NCI-H128 (cell line): ENCODE results near the gene EMC7.
"Not testable (repeated sequence)": the region's sequence is repeated elsewhere in the genome, so short reads cannot be mapped to it uniquely, and the experiment has no call there.

Experiments used
- DNase-seq: peaks from one replicate; lab custom pipeline; 2025; ENCODE audit not compliant: unreplicated experiment; lab: John Stamatoyannopoulos, UW

Gene EMC7

DNA sequence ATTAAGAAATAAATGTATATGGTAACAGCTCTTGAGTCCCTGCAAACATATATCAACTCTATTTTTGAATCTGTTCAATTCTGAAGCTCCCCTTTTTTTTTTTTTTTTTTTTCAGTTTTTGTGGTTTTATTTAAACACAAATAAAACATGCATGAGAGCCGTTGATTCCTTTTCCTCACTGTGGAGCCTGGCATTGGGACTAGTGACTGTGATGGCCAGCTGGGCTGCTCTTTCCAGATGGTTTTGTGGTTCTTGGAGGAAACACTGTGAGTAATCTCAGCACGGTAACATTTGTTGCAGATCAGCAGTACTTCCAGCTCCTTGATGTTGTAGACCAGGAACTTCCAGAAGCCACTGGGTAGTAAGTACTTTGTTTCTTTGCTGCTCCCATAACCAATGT, 15.9 kb downstream of the EMC7 start:
- DNase-seq: no peak

GRCh38 chr15:34084086-34084485, 17.6 kb downstream of the EMC7 start:
- no peak for DNase-seq

- no peak for DNase-seq
Measured at GRCh38 chr15:34079904-34080303, 21.8 kb downstream of the EMC7 start.

DNA sequence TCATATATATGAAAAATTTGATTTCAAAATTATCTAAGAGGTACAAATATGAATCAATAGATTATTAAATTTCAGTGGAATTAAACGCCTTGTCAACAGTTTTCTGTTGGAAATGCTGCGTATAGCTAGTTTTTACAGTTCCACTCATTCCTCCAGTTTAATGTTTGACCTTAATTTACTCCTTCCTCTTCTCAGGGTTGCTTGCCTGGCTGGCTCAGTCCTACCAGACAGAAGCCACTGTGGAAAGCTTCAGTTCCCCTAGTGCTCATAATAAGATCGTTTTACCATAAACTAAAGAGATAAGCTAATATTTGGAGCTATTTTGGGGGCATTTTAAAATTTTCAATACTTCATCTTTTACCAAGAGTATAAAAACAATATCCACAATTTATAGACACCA, 22.8 kb downstream of the EMC7 start:
- no peak for DNase-seq

- DNase-seq: no peak
Measured at GRCh38 chr15:34076785-34077184, 24.9 kb downstream of the EMC7 start.

DNA sequence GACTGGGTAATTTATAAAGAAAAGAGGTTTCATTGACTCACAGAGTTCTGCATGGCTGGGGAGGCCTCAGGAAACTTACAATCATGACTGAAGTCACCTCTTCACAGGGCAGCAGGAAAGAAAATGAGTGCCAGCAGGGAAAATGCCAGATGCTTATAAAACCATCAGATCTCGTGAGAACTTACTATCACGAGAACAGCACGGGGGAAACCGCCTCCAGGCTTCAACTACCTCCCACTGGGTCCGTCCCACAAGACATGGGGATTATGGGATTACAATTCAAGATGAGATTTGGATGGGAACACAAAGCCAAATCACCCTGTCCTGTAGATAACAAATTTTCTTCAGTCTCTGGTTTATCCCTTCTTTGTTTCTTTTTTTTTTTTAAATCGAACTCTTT, 31.7 kb downstream of the EMC7 start:
- DNase-seq: no peak

GRCh38 chr15:34065941-34066340, 35.7 kb downstream of the EMC7 start:
- DNase-seq: no peak

DNA sequence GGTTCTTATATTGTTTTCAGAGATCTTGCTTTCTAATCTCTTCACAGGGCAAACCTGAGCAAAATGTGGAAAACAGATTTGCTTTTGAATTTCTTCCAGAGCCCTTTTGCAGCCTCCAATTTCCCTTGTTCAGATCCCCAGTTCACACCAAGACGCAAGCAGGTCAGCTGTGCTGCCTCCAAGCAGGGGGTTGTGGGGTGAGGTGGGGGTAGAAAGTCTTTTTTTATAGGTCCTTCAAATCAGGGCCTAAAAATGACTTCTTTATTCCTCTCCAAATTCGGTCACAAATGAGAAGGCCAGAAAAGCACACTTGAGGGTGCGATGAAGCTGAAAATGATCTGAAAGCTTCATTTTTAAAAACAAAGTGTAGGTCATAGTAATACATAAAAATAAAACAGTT, 36.4 kb downstream of the EMC7 start:
- DNase-seq: no peak

DNA sequence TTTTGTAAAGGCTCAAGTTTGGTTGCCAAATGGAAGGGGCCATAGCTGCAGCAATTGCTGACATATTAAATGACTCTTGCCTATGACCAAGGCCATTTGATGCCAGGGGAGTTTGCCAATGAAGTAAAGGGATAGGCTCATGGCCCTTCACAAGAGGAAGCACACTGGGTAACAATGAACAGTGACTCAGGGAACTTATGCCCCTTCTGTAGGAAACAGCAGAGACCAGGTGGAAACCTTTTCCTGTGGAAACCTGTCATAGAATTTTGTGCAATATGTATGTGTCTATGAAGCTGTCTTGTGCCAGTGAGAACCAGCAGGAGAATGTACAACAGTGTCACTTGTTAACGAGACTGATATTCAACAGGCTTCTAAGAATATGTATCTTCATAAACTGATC, 37.2 kb downstream of the EMC7 start:
- DNase-seq: no peak

- DNase-seq: no peak
Measured at GRCh38 chr15:34059946-34060345, 41.7 kb downstream of the EMC7 start.

- DNase-seq: no peak
Measured at GRCh38 chr15:34059476-34059875, 42.2 kb downstream of the EMC7 start.

DNA sequence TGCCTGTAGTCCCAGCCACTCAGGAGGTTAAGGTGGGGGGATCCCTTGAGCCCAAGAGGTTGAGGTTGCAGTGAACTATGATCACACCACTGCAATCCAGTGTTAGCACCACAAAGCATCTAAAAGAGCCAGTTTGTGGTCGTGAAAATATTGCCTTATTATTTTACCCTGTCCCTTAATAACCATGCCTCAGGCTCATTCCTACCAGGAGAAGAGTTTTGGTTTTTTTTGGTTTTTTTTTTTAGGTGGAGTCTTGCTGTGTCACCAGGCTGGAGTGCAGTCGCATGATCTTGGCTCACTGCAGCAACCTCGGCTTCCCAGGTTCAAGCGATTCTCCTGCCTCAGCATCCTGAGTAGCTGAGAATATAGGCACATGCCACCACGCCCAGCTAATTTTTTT, 44.8 kb downstream of the EMC7 start:
- no peak for DNase-seq

- no peak for DNase-seq
Measured at GRCh38 chr15:34055868-34056595, 45.6 kb downstream of the EMC7 start.

DNA sequence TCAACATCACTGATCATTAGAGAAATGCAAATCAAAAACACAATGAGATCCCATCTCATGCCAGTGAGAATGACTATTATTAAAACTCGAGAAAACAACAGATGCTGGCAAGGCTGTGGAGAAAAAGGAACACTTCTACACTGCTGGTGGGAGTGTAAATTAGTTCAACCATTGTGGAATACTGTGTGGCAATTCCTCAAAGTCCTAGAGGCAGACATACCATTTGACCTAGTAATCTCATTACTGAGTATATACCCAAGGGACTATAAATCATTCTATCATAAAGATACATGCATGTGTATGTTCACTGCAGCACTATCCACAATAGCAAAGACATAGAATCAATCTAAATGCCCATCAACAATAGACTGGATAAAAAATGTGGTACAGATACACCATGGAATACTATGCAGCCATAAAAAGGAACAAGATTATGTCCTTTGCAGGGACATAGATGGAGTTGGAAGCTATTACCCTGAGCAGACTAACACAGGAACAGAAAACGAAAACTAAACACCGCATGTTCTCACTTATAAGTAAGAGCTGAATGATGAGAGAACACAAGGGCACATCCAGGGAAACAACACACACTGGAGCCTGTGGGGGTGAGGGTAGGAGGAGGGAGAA, 47.5 kb downstream of the EMC7 start:
- DNase-seq: no peak

DNA sequence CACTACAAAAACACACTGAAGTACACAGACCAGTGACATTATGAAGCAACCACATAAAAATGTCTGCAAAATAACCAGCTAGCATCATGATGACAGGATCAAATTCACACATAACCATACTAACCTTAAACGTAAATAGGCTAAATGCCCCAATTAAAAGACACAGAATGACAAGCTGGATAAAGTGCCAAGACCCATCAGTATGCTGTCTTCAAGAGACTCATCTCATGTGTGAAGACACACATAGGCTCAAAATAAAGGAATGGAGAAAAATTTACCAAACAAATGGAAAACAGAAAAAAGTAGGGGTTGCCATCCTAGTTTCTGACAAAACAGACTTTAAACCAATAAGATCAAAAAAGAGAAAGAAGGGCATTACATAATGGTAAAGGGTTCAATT, 51.3 kb downstream of the EMC7 start:
- DNase-seq: not testable (repeated sequence)

DNA sequence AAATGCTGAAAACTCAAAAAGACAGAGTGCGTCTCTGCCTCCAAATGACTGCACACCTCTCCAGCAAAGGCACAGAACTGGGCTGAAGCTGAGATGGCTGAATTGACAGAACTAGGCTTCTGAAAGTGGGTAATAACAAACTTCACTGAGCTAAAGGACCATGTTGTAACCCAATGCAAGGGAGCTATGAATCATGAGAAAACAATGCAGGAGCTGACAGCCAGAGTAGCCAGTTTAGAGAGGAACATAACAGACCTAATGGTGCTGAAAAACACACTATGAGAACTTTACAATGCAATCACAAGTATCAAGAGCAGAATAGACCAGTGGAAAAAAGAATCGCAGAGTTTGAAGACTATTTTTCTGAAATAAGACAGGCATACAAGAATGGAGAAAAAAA, 52.5 kb downstream of the EMC7 start:
- no peak for DNase-seq

- no peak for DNase-seq
Measured at GRCh38 chr15:34047893-34048775, 53.5 kb downstream of the EMC7 start.

DNA sequence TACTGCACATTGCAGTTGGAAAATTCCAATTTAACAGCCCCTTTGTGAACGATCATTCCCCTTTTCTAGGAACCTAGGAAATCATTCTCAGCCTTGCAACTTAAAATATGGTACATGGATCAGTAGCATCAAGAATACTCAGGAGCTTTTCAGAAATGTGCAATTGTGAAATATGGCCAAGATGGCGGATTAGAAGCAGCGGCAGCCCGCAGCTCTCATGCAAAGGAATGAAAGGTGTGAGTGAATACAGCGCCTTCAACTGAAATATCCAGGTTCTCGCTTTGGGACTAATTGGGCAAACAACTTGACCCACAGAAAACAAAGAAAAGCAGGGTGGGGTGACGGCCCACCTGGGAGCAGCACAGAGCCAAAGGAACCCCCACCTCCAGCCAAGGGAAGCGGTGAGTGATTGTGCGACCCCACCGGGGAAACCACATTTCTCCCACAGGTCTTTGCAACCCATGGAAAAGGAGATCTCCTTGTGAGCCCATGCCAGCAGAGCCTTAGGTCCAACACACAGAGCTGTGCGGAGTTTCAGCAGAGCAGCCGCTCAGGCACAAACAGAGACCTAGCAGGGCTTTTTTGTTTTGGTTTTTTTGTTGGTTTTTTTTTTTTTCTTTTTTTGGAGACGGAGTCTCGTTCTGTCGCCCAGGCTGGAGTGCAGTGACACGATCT, 55.1 kb downstream of the EMC7 start:
- DNase-seq: no peak

DNA sequence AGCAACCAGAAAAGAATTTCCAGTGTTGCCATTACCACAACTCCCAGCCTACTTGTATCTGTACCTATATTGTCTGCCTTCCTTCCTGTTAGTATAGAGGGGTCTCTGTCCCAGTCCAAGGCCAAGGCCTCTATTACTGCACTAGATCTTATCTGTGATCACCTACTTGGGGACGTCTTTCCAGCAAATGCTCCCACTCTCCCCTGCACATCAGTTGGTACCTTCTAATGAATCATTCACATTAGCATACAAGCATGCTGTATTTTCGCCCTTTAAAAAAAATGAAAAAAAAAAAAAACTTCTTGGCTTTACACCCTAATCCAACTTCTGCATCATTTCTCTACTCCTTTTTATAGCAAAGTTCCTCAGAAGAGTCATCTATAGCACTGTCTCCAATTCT, 57.8 kb downstream of the EMC7 start:
- DNase-seq: no peak

DNA sequence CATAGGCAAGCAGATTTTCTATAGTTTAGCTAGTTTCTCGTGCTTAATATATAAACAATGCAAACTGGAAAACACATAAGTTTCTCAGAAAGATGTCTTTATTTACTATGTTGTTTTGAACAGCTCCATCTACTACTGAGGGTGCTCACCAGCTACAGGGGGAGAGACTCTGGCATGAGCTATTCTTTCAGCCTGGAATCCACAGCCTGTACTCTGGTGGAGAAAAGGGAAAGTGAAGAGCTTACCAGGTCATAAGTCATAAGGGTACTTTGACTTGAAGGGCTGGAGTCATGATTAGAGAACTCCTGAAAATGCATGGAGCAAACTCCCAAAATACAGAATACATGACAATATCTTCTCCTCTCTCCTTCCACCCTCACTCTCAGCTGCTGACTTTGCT, 58.3 kb downstream of the EMC7 start:
- DNase-seq: no peak

DNA sequence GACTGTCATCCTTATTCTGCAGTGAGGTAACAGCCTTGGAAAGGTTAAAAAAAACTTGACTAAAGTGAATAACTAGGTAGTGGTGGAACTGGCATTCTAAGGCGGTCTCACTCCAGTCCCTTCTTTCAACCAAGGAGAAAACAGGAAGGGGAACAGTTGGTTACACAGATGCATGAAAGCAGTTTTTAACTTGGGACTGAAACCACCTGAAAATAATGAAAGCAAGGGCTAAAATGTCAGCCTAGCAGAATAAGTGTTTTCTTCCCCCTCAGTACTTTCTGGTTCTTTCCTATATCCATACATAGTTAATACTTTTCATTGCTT, 61.9 kb downstream of the EMC7 start:
- DNase-seq: no peak
